Karpas-422 (cell line): ENCODE results near the gene VGLL4. TPM values are rescaled to one million over a fixed set of nuclear protein-coding genes. Genes with fewer than 3 reads are reported as not detected.
"Not testable (repeated sequence)": the region's sequence is repeated elsewhere in the genome, so short reads cannot be mapped to it uniquely, and the experiment has no call there.

Experiments used
- DNase-seq: peaks from one replicate; pipeline ENCODE4 v3.0.0-alpha.2; 2015
- H2AFZ ChIP-seq: fragments of 200-600 bp; sonication (generic); 2 replicates; pipeline ENCODE4 v1.6.1; 2014; ENCODE audit warnings: antibody characterized with exemption, low read length, mixed read lengths
- H3K27ac ChIP-seq: fragments of 200-600 bp; sonication (generic); 2 replicates; pipeline ENCODE4 v1.5.1; 2014; ENCODE audit warnings: mild to moderate bottlenecking, low read length, moderate library complexity
- H3K27me3 ChIP-seq: fragments of 200-600 bp; sonication (generic); 2 replicates; pipeline ENCODE4 v1.6.1; 2014; ENCODE audit warnings: low read length, mixed read lengths
- H3K36me3 ChIP-seq: fragments of 200-600 bp; sonication (generic); 2 replicates; pipeline ENCODE4 v1.6.1; 2014; ENCODE audit warnings: low read length, mixed read lengths; ENCODE audit not compliant: insufficient read depth
- H3K4me1 ChIP-seq: fragments of 200-600 bp; sonication (generic); 2 replicates; pipeline ENCODE4 v1.6.1; 2014; ENCODE audit warnings: mild to moderate bottlenecking, low read length, mixed read lengths
- H3K4me2 ChIP-seq: fragments of 200-600 bp; sonication (generic); 2 replicates; pipeline ENCODE4 v1.6.1; 2014; ENCODE audit warnings: low read length, low read depth, mild to moderate bottlenecking; ENCODE audit not compliant: poor library complexity, severe bottlenecking
- H3K4me3 ChIP-seq: fragments of 200-600 bp; sonication (generic); 2 replicates; pipeline ENCODE4 v1.5.1; 2014; ENCODE audit warnings: mild to moderate bottlenecking, antibody characterized with exemption, low read length, mixed read lengths
- H3K79me2 ChIP-seq: fragments of 200-600 bp; sonication (generic); 2 replicates; pipeline ENCODE4 v1.6.1; 2014; ENCODE audit warnings: mild to moderate bottlenecking, low read length, mixed read lengths
- H3K9ac ChIP-seq: fragments of 200-600 bp; sonication (generic); 2 replicates; pipeline ENCODE4 v1.6.0; 2014; ENCODE audit warnings: low read length
- H3K9me2 ChIP-seq: fragments of 200-600 bp; sonication (generic), shearing (Covaris generic); replicated peaks from 2 replicates; pipeline ENCODE4 v1.6.0; 2014; ENCODE audit warnings: mild to moderate bottlenecking, low read length, moderate library complexity; ENCODE audit not compliant: insufficient read depth
- H3K9me3 ChIP-seq: fragments of 300-700, 200-600 bp; sonication (generic); 2 replicates; pipeline ENCODE4 v1.6.1; 2014; ENCODE audit warnings: low read length, mixed read lengths
- H4K20me1 ChIP-seq: fragments of 200-600 bp; sonication (generic); 2 replicates; pipeline ENCODE4 v1.6.1; 2014; ENCODE audit warnings: mild to moderate bottlenecking, antibody characterized with exemption, low read length, low read depth; ENCODE audit not compliant: insufficient read depth
- total RNA-seq: library from RNA; depleted of rRNA; stranded (reverse); fragments of >200 nt; shearing (Covaris generic); gene quantifications from 2 replicates; pipeline ENCODE4 v1.2.3, GENCODE V29; 2014; ENCODE audit warnings: low replicate concordance; rRNA removed

The VGLL4 gene, protein sequence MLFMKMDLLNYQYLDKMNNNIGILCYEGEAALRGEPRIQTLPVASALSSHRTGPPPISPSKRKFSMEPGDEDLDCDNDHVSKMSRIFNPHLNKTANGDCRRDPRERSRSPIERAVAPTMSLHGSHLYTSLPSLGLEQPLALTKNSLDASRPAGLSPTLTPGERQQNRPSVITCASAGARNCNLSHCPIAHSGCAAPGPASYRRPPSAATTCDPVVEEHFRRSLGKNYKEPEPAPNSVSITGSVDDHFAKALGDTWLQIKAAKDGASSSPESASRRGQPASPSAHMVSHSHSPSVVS
- total RNA-seq = 125 and 152 TPM in 2 replicates

DNA sequence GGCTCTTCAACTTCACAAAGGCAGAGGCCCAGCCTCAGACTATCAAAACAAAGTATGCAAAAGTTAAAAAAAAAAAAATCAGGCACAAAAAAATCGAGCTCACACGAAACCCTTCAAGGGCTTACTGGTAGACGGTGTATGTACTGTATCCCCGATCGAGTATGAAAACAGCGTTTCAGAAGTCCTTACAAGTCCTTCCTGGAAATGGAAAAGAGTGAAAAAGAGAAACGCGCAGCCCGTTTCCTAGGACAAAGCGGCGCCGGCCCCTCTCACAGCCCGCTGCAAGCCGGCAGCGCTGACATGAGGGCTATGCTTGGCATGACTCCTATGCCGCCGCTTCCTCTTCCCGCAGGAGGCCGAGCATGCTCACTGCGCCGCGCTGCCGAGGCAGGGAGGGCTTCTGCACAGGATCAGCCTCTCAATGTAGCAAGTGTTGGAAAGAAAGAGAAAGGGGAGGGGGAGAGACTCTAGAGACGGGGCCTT lies at the start of gene VGLL4:
TSS of gene VGLL4 (minus strand) at position 311 of the 483 bp plus-strand sequence. CDS start 397 bp downstream, outside the sequence.
- Histone ChIP-seq H3K27ac (peak within 1 kb of the TSS; percentile 91), H3K4me1 (peaks cover 70% of the 10 kb centered on the region), H3K36me3 (no peaks in the 10 kb centered on the region), H3K79me2 (peaks cover 83% of the 10 kb centered on the region), H3K4me3 (peak within 1 kb of the TSS; percentile 76), H3K9me3 (no peaks in the 10 kb centered on the region), H3K9me2 (no peaks in the 10 kb centered on the region), H4K20me1 (peaks cover 13% of the 10 kb centered on the region; the same call in 1 of the 2 replicates), H2AFZ (peak within 1 kb of the TSS; percentile 59), H3K4me2 (peak within 1 kb of the TSS; percentile 74), H3K27me3 (no peaks in the 10 kb centered on the region), H3K9ac (peak within 1 kb of the TSS; percentile 85)
- DNase-seq = peak; percentile 94

DNA sequence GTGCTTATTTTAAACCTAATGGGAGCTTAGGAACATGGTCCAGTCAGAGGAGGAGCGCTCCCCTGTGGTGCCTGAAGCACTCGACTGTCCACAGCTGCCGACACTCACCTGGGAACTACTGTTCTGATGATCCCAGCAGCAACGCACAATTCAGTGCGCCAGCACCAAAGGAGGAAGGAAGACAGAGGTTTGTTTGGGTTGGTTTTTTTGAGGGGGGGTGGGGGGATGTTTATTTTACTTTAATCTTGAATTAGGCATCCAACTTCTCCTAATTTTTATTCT lies 48.8 kb upstream of the VGLL4 start:
- DNase-seq = no peak
- peak overlapping the region; percentile 47 for H3K4me2 ChIP-seq
- H3K36me3 ChIP-seq = no peaks in the 10 kb centered on the region
- H3K9me2 ChIP-seq = no peaks in the 10 kb centered on the region
- H4K20me1 ChIP-seq = no peaks in the 10 kb centered on the region; the same call in 1 of the 2 replicates
- H2AFZ ChIP-seq = no peak overlapping the region
- no peaks in the 10 kb centered on the region for H3K9me3 ChIP-seq
- H3K4me3 ChIP-seq = peak overlapping the region; percentile 27; the same call in 1 of the 2 replicates
- H3K9ac ChIP-seq = no peak overlapping the region
- H3K4me1 ChIP-seq = peaks cover 38% of the 10 kb centered on the region
- H3K79me2 ChIP-seq = peaks cover 79% of the 10 kb centered on the region
- peak overlapping the region; percentile 78 for H3K27ac ChIP-seq
- H3K27me3 ChIP-seq = no peaks in the 10 kb centered on the region

DNA sequence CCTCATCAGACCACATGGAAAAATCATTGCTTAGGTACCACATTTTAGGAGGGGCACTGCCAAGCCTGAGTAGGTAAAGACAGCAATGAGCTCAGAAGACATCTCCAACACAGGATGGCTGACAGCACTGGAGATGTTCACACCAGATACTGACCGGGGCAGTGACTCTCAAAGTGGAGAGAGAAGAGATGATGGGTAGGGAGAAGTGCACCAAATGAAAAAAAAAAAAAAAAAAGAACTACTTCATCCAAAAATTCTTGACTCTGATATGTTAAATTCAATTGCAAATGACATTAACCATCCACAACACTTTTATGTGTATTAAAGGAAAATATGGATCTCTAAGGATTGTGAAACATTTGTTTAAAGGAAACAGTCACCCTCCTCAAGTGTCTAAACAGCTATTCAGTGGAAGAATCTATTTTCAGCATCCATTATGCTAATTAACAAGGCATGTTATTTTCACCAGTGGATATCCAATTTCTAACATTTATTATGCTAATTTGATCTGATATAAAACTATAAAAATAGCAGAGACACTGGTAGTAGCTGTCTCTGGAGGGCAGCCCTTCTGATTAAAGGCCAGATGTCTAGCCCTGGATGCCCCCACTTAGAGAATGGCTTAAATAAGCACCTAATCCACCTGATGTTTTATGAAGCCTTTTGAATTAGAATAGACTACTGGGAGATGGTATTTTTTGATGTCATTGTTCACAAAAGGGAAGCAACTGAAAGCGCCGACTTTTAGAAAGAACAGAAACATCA lies 48.2 kb upstream of the VGLL4 start:
- H3K9me3 ChIP-seq = no peaks in the 10 kb centered on the region
- no peaks in the 10 kb centered on the region for H3K9me2 ChIP-seq
- H3K9ac ChIP-seq = peak overlapping the region; percentile 5; the same call in 1 of the 2 replicates
- H3K4me3 ChIP-seq = peak overlapping the region; percentile 27; the same call in 1 of the 2 replicates
- H3K36me3 ChIP-seq = no peaks in the 10 kb centered on the region
- peak overlapping the region; percentile 78 for H3K27ac ChIP-seq
- H3K27me3 ChIP-seq = no peaks in the 10 kb centered on the region
- H2AFZ ChIP-seq = no peak overlapping the region
- peaks cover 38% of the 10 kb centered on the region for H3K4me1 ChIP-seq
- no peaks in the 10 kb centered on the region; the same call in 1 of the 2 replicates for H4K20me1 ChIP-seq
- peak overlapping the region; percentile 47 for H3K4me2 ChIP-seq
- H3K79me2 ChIP-seq = peaks cover 79% of the 10 kb centered on the region
- peak; percentile 63 for DNase-seq

DNA sequence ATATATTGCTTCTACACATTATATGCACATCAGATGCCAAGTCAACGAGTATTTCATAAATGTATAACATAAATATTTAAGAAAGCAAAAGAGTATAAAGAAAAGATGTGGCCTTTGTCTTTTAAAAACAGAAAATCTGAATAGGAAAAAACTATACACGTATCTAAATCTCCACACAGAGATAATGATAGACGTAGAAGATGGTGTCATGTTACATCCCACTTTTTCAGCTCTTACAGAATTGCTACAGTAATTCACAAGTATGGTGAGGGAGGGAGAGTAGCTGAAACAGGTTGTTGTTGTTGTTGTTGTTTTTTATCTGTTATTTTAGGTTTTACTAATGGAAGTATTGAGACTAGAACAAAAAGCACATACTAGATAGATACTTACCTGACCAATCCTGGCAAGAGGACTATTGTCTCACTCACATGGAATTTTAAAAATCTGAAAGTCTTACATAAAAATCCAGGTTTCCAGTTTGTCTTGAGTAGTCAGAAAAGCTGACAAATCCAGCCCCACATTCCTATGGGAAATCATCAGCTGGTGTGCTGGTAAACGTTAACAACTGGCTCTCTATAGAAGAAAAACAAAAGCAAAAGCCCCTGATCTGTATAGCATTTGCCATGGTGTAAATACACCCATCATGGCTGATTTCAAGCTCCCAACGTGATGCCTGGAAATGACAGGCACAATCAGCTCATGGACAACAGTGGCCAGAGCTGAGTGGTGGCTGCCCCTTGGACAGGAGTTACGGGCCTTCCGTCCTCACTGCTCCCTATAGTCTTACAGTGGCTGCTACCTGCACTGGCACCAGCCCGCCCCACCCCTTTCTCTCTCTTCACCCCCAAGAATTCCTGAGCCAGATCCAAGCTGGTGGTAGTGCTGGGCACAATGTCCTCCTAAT lies 47.4 kb upstream of the VGLL4 start:
- H3K9me3 ChIP-seq = no peaks in the 10 kb centered on the region
- no peaks in the 10 kb centered on the region for H3K9me2 ChIP-seq
- H3K4me2 ChIP-seq = peak overlapping the region; percentile 47
- peak overlapping the region; percentile 6; the same call in 1 of the 2 replicates for H3K4me3 ChIP-seq
- DNase-seq = peak; percentile 51
- no peak overlapping the region for H2AFZ ChIP-seq
- H3K27me3 ChIP-seq = no peaks in the 10 kb centered on the region
- H3K4me1 ChIP-seq = peaks cover 38% of the 10 kb centered on the region
- H3K36me3 ChIP-seq = no peaks in the 10 kb centered on the region
- H3K79me2 ChIP-seq = peaks cover 79% of the 10 kb centered on the region
- H3K27ac ChIP-seq = peak overlapping the region; percentile 78
- H3K9ac ChIP-seq = peak overlapping the region; percentile 5
- no peaks in the 10 kb centered on the region; the same call in 1 of the 2 replicates for H4K20me1 ChIP-seq

DNA sequence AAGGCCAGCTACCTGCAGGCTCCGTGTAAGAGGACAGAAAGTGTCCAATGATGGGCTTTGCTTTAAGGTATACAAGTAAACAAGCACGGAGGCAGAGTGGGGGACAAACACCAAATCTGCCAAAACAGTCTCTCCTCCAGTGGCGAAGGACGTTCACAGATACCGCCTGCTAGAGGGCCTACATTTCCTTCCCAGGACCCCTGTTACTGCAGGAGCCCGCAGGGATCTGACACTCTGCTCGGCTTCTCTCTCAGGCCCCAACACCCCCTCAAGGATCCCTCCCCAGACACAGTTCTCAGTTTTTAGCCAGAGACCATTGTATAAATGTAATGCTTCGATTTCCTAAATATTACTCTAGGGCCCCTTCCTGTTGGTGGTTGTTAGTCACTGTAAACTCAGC lies 46.0 kb upstream of the VGLL4 start:
- H3K4me2 ChIP-seq = no peak overlapping the region
- H3K9me2 ChIP-seq = no peaks in the 10 kb centered on the region
- no peaks in the 10 kb centered on the region for H3K27me3 ChIP-seq
- H3K4me3 ChIP-seq = no peak overlapping the region
- H3K9ac ChIP-seq = no peak overlapping the region
- H2AFZ ChIP-seq = no peak overlapping the region
- H3K9me3 ChIP-seq = no peaks in the 10 kb centered on the region
- peak overlapping the region; percentile 48; the same call in 1 of the 2 replicates for H3K27ac ChIP-seq
- peaks cover 80% of the 10 kb centered on the region for H3K79me2 ChIP-seq
- H3K4me1 ChIP-seq = peaks cover 38% of the 10 kb centered on the region
- H4K20me1 ChIP-seq = no peaks in the 10 kb centered on the region; the same call in 1 of the 2 replicates
- DNase-seq = no peak
- no peaks in the 10 kb centered on the region for H3K36me3 ChIP-seq

DNA sequence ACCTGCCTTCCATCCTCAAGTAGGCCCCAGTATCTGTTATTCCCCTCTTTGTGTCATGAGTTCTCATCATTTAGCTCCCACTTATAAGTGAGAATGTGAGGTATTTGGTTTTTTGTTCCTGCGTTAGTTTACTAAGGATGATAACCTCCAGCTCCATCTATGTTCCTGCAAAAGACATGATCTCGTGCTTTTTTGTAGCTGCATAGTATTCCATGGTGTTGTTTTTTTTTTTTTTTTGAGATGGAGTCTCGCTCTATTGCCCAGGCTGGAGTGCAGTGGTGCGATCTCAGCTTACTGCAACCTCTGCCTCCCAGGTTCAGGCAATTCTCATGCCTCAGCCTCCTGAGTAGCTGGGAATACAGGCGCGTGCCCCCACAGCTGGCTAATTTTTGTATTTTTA lies 41.3 kb upstream of the VGLL4 start:
- H3K9ac ChIP-seq, H3K9me2 ChIP-seq, DNase-seq, H3K9me3 ChIP-seq, H2AFZ ChIP-seq, H3K4me3 ChIP-seq, H3K27ac ChIP-seq, H4K20me1 ChIP-seq, H3K36me3 ChIP-seq, H3K27me3 ChIP-seq, H3K4me1 ChIP-seq, H3K4me2 ChIP-seq: not testable (repeated sequence)
- H3K79me2 ChIP-seq = peaks cover 64% of the 10 kb centered on the region

DNA sequence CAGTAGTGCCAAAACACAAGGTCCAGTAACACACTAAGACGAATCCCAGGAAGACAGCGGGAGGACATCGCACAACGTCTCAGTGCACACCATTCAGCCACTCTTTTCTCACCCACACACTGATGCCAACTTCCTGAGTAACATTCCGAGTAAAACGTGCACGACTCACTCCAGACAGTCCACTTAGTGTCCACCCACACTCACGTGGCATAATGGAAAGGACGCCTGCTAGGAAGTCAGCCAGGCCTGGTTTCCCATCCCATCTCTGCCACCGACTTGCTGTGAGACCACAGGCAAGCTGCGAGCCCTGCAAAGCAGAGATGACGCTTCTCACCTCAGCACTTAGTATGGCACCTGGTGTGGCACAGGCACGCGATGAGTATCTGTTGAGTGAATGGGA lies 36.8 kb upstream of the VGLL4 start:
- H3K4me3 ChIP-seq = no peak overlapping the region
- H3K9me2 ChIP-seq = no peaks in the 10 kb centered on the region
- peaks cover 4% of the 10 kb centered on the region for H3K4me1 ChIP-seq
- no peaks in the 10 kb centered on the region for H3K9me3 ChIP-seq
- no peak overlapping the region for H2AFZ ChIP-seq
- H3K9ac ChIP-seq = no peak overlapping the region
- H3K36me3 ChIP-seq = no peaks in the 10 kb centered on the region
- peaks cover 48% of the 10 kb centered on the region for H3K79me2 ChIP-seq
- H3K27ac ChIP-seq = no peak overlapping the region
- H3K27me3 ChIP-seq = no peaks in the 10 kb centered on the region
- H4K20me1 ChIP-seq = no peaks in the 10 kb centered on the region
- H3K4me2 ChIP-seq = no peak overlapping the region
- DNase-seq = no peak
